Raji (cell line): ENCODE data around the gene ZNF488.

Source experiments
- POLR2A ChIP-seq: IDR thresholded peaks from 2 replicates; pipeline ENCODE4 v1.6.1; 2011; ENCODE audit warnings: low read depth, low read length, control low read depth; ENCODE audit not compliant: insufficient read depth

Gene ZNF488, protein sequence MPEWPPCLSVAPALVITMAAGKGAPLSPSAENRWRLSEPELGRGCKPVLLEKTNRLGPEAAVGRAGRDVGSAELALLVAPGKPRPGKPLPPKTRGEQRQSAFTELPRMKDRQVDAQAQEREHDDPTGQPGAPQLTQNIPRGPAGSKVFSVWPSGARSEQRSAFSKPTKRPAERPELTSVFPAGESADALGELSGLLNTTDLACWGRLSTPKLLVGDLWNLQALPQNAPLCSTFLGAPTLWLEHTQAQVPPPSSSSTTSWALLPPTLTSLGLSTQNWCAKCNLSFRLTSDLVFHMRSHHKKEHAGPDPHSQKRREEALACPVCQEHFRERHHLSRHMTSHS

DNA sequence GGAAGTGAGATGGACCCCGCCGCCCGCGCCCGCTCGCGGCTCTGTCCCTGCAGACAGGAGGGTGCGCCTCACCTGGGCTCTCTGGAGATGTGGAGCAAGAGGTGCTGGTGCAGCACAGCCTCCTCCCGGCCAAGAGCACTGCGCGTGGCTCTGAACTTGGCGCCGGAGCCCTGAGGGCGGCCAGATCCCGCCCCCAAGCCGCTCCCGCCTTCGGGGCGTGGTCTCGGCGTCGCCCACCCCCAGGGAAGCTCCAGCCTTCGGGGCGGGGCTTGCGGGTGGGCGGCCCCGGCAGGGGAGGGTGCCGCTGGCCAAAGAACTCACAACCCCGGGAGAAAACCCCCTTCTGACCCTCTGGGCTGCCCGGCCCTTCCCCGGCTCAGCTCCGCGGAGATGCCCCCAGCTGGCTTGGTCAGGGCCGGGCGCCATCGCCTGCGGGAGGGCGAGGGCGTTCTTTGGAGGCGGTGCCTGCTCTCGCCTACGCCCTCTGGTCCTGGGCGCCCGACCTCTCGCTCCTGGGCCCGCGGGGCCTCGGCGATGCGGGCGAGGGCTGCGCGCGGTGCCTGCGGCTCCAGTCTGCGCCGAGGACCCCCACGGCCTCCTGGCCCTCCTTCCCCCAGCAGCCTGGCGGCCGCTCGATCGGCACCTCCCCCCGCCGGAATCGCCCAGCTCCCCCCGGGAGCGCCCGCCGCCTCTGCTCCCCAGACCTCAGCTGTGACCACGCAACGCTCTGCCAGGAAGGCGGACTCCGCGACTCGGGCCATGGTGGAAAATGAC, at the start of gene ZNF488:
ZNF488 (minus strand) TSS at position 146 of the 774 bp plus-strand sequence. CDS start 15,464 bp downstream, outside the sequence.
- TF ChIP-seq POLR2A = no peak

DNA sequence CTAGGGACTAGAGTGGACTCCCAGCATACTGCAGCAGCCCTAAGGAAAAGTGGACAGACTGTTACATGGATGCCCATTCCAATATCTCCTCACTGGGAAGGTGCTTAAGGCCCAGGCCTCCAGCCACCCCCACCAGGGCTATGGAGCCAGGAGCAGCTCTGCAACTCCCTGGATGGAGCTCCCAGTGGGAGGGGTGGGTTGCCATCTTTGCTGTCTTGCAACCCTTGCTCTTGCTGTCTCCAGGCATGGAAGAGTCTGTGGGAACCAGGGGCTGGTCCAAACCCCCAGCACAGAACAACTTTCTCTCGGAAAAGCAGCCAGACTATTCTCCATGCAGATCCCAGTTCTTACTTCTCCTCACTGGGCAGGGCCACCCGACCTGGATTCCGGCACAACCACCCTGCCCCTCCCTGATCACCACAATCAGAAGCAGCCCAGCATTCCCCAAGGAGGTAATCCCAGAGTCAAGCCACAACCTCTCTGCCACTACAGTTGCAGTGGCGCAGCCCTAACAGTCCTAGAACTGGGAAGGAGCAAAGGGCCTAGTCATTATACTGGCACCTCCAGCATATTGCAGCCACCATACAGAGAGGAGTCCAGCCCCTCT, 41.8 kb upstream of the ZNF488 start:
- no peak for TF ChIP-seq POLR2A

DNA sequence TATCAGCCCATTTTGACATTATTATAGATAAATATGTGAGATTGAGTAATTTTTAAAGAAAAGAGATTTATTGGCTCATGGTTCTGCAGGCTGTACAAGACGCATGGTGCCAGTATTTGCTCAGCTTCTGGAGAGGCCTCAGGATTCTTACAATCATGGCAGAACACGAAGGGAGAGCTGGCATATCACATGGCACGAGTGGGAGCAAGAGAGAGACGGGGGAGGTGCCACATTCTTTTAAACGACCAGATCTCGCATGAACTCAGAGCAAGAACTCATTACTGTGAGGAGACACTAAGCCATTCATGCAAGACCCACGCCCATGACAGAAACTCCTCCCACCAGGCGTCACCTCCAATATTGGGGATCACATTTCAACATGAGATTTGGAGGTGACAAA, 40.1 kb upstream of the ZNF488 start:
- no peak for TF ChIP-seq POLR2A

DNA sequence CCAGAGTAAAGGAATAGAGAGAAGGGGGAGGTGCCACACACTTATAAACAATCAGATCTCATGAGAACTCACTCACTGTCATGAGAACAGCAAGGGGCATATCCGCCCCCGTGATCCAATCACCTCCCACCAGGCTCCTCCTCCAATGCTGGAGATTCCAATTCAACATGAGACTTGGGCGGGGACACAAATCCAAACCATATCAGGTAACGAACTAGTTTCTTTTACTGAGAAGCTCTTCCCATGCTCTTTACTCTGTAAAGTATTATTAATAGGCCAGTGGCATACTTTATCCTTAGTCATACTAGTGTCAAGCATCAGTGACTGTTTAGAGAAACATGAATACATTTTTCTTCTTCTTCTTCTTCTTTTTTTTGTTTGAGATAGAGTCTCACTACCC, 39.4 kb upstream of the ZNF488 start:
- TF ChIP-seq POLR2A = no peak

- no peak for TF ChIP-seq POLR2A
Observed at GRCh38 chr10:47421057-47421952, 37.2 kb upstream of the ZNF488 start.

- no peak for TF ChIP-seq POLR2A
Observed at GRCh38 chr10:47420305-47421056, 36.4 kb upstream of the ZNF488 start.

GRCh38 chr10:47419421-47419820, 35.3 kb upstream of the ZNF488 start:
- no peak for TF ChIP-seq POLR2A

GRCh38 chr10:47418966-47419365, 34.9 kb upstream of the ZNF488 start:
- TF ChIP-seq POLR2A = no peak

DNA sequence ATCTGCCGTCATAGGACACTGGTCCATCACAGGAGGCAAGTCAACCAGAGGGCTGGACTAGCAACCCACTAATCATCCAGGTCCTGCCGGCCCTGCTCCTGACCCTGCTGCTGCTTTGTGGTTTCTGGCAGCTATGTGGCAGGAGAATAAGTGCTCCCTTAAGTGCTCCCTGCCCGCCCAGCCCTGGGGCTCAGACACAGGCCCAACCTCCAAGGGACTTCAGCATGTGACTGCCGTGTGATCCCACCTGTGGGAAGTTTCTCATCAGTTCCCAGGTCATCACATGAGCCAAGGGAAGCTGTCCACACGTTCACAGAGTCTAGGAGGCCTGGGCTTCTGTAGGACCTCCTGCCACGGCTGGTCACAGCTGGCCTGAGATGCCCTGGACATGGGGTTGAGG, 34.2 kb upstream of the ZNF488 start:
- TF ChIP-seq POLR2A = no peak

DNA sequence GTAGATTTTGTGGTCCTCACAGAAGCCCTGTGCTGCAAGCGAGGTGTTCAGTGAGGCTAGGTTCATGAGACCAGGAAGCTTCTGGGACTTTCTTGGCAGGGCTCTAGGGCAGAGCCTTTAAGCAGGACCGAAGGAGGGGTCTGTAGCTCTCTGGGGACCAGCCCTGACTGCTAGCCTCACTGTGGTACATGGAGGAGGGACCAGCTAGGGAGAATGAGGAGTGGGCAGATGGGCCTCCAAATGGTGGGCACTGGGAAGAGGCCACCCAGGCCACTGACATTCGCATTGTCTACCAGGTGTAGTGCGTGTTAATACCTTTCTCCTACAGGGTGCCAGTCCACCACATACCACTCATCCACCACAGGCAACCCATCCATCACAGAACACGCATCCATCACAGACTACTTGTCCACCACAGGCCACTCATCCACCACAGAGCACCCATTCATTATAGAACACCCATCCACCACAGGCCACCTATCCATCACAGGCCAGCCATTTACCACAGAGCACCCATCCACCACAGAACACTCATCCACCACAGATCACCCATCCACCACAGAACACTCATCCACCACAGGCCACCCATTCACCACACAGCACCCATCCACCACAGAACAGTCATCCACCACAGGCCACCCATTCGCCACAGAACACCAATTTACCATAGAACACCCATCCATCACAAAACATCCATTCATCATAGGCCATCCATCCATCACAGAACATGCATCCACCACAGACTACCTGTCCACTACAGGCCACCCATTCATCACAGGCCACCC, 31.6 kb upstream of the ZNF488 start:
- no peak for TF ChIP-seq POLR2A

GRCh38 chr10:47414752-47415519, 30.8 kb upstream of the ZNF488 start:
- no peak for TF ChIP-seq POLR2A

DNA sequence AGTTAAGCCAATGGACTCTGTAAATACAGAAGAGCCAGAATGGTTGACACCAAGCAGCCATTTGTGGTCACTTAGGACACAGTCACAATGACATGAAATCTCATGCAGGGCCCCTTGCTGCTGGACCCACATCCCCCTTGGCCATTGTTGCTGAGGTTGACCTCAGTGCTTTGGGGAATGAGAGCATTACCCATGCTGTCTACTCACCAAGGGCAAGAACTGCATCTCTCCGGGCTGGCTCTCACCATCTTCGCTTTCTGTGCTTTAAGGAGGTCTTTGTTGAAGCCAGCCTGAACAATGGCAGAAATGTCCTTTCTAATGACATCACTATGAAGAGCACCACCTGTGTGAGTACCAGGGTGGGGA, 30.1 kb upstream of the ZNF488 start:
- no peak for TF ChIP-seq POLR2A
